Renal cortical epithelial cell (primary cell): ENCODE measurements around the gene INTS7. TPM values are rescaled to one million over a fixed set of nuclear protein-coding genes. Genes with fewer than 3 reads are reported as not detected.
"Not testable (repeated sequence)": the region's sequence is repeated elsewhere in the genome, so short reads cannot be mapped to it uniquely, and the experiment has no call there.

ENCODE experiments used
- DNase-seq: peaks from one replicate; pipeline ENCODE4 v3.0.0-alpha.2; 2011; ENCODE audit warnings: low read depth
- total RNA-seq: library from RNA; depleted of rRNA; stranded (reverse); fragments of >200 nt; gene quantifications from 2 replicates; pipeline ENCODE4 v1.2.3, GENCODE V29; 2014

INTS7 gene
- total RNA-seq, 1 donor from 2014 or later = 18.9 TPM

DNA sequence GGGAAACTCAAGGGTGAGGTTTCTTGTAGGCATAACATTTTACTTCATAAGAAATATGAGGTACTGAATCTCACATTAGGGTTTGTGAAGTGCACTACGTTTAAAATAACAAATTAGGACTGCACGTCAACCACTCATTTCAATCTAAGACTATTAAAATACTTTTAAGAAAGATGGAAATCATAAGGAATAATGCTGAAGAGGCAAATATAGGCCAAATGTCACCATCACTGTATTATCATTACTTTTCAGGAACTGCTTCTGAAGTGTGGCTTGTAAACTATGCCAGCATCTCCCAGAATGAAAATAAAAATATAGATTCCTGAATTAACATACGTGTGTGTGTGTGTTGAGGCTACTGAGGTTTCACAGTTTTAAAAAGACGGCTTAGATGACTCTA is 56.8 kb downstream of the INTS7 start:
- no peak for DNase-seq

DNA sequence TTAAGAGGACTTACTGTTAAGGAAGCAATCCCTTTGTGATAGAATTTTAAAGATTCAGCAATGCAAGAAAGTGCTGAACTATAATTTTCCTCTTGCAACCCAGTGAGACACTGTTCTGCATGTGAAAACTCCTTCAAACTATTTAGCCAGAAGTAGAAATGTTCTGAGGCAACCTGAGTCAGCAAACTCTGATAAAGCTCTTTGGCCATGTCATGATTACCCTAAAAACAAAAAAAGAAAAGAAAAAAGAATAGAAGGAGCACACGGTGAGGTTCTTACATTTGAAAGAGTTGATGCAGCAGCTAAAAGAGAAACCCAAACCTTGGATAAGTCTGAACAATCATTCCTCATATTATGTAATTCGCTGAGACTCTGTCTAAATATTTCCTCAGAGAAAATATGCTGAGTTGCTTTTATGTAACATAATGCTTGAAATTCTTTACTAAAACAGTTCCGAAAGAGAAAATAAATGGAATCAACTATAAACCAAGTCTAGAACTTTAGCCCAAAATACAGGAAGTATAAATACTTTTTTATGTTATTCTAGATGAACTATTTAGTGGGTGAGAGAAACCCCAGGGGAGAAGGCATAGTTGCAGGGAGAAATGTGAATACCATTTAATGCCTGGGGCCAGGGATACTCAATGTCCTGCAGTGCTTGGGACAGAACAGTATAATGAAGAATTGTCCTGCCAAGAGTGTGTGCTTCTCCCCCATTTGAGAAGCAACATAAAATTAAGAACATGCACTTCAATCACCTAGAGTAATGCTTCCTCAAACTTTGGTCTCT is 60.0 kb downstream of the INTS7 start:
- no peak for DNase-seq

DNA sequence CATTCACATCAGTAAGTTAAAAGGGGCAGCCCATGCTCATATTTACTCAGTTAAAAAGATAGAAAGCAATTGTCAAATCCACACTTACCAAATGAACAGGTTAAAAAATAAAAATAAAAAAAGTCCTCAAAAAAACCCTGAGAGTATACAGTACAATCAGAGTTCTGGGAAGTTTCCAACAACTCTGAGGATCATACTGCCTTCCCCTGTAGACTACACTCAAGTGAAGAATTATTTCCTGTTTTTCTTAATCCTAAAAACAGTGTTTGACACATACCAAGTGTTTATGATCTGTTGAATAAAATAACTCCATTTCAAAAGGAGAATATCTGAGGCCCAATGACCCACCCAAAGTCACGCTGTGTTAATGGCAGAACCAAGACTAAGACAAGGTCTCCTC is 61.8 kb downstream of the INTS7 start:
- DNase-seq = no peak

DNA sequence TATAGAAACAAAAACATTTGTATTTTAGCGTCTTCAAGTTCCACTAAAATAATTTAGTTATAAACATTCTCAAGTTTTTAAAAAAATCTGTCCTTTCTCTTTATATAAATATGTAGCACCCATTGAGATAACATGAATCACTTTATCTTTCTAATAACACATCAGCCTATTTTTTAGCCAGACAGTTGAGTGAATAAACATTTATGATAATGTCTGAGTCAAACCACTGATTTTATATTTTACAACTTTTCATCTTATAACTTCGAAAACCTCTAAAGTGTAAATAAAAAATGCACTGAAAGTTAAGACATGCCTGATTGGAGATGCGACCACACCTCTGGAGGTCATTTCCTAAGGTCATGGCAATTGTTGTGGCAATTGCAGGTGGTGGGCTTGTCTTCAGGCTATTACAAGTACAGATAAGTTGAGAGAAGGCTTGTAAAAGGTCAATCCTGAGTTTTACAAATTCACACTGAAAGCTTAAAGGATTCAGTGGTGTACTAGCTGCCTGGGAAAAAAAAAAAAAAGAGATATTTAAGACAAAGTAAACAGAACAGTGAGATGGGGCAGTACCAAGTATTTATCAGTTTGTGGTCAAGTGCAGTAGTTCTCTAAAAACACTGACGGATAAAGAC is 67.0 kb downstream of the INTS7 start:
- no peak for DNase-seq

DNA sequence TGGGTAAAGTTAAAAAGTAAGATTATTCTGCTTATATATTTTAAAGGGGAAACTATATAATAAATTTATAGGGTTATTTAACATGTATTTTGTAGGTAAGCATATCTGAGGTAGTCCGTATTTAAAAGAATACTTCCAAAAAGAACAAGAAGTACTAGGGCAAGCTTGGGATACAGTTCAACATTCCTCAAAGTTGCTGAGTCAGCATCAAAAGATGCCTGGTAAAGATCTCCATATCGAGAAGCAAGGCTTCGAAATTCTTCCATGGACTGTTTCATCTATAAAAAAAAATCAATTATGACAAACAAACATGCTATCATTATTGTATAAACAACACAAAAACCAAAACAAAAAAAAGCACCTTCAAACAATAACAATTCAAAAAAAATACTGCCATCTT is 67.7 kb downstream of the INTS7 start:
- no peak for DNase-seq

DNA sequence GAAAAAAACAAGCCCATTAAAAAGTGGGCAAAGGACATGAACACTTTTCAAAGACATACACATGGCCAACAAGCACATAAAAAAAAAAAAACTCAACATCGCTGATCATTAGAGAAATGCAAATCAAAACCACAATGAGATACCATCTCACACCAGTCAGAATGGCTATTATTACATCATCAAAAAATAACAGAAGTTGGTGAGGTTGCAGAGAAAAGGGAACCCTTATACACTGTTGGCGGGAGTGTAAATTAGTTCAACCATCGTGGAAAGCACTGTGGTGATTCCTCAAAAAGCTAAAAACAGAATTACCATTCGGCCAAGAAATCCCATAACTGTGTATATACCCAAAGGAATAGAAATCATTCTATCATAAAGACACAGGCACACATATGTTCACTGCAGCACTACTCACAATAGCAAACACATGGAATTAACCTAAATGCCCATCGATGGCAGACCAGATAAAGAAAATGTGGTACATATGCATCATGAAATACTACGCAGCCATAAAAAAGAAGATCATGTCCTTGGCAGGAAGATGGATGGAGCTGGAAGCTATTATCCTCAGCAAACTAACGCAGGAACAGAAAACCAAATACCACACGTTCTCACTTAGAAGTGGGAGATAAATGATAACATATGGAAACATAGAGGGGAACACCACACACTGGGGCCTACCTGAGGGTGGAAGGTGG is 70.1 kb downstream of the INTS7 start:
- DNase-seq = no peak

DNA sequence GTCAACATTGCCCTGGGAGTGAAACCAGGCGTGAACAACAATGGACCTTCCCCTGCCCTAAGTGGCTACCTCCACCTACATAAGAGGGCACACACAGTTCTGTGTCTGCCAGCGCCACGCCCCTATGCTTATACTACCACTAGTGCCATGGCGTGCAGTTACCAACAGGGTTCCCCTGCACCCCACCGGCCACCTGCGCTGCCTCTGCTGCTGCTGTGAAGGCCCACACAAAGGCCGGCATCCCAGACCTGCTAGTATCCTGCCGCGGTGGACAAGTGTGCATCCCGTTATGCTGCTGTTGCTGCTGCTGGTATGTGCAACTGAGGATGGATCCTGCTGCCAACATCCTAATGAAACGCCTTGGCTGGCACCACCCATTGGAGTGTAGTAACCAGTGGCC is 75.7 kb downstream of the INTS7 start:
- DNase-seq = no peak

DNA sequence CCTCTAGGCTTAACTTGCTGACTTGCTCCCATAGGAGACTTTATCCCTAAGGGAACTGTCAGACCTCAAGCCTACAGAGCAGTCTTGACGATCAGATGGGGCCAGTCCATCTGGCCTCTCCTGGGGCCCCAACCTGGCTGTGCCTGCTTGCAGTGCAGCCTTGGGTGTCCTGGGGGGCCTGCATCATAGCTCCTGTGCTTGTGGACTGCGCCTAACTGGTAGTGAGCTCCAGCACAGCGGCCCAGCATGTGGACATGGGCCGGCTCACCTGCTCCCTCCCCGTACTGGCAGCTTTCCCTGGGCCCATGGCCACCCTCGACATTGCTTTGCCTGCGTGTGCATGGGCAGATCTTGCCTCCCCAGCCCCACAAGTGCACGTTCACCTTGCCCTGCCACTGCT is 76.1 kb downstream of the INTS7 start:
- DNase-seq = no peak

DNA sequence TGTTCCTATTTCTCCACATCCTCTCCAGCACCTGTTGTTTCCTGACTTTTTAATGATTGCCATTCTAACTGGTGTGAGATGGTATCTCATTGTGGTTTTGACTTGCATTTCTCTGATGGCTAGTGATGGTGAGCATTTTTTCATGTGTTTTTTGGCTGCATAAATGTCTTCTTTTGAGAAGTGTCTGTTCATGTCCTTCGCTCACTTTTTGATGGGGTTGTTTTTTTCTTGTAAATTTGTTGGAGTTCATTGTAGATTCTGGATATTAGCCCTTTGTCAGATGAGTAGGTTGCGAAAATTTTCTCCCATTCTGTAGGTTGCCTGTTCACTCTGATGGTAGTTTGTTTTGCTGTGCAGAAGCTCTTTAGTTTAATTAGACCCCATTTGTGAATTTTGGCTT is 81.3 kb downstream of the INTS7 start:
- DNase-seq = not testable (repeated sequence)

DNA sequence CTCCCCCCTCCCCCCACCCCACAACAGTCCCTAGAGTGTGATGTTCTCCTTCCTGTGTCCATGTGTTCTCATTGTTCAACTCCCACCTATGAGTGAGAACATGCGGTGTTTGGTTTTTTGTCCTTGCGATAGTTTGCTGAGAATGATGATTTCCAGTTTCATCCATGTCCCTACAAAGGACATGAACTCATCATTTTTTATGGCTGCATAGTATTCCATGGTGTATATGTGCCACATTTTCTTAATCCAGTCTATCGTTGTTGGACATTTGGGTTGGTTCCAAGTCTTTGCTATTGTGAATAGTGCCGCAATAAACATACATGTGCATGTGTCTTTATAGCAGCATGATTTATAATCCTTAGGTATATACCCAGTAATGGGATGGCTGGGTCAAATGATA is 81.8 kb downstream of the INTS7 start:
- not testable (repeated sequence) for DNase-seq

DNA sequence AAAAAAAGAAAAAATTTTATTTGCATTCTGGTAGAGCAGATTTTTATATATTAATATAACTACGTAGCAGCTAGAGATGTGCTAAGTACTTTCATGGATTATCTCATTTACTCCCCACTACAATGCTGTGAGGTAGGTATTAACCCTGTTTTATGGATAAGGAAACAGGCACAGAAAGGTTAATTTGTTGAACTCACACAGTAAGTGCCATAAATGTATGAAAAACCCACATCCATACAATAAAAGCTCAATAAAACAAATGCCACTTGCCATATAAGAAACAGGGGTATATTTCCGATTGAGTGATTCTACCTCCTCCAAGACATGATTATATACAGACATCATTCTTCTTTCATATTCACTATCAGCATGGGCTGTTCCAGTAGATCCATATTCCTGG is 83.1 kb downstream of the INTS7 start:
- DNase-seq = no peak

DNA sequence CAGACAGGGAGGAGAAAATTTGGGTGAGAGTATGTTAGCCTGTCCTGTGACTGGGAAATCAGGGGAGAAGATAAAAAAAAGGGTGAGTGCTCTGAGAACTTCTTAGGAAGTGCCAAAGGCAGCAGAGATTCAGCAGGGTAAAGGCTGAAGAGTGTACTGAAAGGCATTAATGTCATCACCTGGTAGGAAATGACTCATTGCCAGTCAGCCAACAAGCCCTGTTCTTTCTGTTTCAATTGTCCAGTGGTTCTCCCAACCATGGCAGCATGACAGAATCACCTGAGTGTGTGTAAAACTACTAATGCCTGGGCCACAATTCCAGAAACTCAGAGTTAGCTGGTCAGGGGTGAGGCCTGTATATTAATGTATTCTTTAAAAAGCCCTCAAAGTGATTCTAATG is 83.5 kb downstream of the INTS7 start:
- DNase-seq = peak; percentile 98

DNA sequence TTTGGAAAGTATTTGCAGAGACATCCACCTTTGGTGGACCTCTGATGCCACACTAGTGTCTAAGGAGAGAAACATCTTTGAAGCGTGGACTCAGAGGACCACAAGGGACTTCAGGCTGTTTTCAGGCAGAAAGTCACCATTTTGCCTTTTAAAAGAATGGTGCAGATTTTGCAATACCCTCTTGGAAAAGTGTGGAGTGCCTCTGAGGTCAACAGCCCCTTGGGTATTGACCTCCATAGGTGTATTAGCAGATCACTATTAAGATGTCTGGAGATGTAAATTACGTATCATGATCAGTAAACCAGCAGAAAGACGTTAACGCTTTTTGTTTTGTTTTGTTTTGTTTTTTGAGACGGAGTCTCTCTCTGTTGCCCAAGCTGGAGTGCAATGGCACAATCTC is 87.0 kb downstream of the INTS7 start:
- no peak for DNase-seq

DNA sequence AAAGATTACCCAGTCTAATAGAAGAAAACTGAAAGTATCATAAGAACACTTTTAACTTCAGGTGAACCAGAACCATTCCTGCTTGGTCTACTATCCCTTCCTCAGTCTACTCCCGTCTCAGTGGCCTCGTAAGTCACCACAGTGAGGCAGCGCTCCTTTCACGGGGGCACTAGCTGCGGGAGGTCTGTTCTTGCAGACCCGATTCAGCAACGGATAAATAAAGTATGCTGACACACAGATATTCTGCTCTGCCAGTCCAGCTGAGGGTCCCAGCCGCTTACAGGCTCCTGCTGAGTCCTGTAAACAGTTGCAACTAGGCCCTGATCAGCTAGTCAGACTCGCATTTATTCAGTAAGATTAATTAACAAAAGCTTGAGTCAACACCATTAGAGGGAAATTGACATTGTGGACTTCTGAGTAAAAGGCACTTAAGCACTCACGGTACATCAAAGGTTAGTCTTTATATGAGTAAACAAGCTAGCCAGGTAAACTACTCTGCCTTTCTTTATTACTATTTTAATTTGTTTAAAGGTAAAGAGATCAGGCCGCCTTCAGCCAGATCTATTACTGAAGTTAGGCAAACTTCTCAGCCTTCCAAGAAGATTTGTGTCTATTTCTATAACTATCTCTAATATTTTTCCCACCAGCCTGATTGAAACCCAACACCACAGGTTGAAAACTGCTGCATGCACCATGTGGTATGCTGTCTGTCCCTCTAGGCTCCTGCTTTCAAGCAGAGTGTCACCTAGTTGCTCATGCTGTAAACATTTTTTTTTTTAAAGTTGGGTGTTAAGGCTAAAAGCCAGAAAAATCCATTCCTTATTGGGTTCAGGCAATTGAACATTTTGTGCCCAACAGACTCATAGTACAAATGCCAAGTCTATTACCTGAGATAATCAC is 87.7 kb downstream of the INTS7 start:
- peak; percentile 64 for DNase-seq

DNA sequence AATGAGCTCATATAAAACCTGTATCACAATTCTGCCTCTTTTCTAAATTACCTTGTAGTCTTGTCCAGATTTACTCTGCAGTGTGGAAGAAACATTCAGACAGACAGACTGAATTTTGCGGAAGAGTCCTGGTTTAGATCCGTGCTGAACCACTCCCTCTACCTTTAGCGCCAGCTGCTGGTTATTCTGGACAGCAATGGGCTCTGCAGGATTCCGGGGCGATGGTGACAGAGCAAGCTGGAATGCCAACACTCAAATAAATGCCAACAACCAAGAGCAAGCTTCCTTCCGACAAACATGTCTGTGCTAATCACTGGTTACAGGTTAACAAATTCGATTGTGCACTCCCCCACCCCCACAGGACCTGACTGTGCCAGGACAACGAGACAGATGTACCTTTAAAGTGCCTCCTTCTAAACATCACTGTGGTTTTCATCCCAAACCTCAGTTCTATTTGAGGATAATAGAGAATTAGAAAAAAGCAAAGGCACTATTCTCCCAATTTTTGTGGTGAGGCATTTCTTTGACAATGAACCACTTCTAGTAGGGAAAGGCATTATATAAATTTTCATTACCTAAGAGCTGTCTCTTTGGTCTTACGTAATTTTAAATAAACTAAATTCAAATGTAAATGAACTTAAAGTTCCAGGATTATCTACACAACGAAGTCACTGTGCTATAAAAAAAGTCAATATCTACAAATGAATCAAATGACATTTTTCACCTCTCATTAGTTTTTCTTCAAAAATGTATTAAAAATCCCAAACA is 90.4 kb downstream of the INTS7 start:
- peak; percentile 98 for DNase-seq

DNA sequence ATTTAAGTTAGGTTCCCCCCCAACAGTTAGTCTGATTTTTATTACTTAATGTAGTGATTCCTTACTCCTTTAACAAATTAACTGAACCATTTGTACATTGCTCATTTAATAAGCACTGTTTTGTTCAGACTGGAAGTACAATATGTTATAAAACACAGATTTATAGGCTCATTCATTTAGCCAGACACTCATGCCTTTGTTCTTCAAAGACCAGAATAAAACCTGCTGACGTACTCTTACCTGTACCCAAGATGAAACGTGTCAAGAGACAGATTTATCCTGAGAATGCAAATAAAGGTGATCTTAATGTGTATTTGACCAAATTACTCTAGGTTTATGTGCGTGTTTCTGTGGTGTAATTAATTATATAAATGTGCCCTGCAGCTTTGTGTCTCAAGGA is 92.8 kb downstream of the INTS7 start:
- no peak for DNase-seq

DNA sequence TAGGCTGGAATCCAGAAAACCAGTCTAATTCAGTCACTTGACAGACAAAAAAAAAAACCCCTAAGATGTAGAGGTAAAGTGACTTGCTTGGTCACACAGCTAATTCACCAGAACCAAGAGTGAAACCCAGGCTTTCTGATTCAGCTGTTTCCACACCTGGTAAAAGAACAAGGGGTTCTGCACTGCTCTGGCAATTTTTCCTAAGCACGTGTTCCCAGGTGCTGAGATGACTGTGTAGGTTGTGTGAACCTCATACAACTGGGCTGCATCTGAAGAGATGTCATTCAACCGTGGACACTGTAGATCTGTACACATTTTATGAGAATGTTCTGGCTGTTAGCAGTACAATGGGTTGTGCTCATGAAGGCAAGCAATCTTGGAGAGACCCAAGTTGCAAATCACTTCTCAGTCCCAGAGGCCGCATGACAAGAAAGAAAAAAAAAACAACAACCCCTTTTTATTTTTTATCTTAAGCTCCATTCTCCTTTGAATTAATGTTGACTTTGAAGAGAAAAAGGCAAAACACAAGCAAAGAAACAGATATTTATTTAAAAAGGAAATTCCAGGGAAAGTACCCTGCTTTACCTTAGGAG is 95.4 kb downstream of the INTS7 start:
- DNase-seq = peak; percentile 32

DNA sequence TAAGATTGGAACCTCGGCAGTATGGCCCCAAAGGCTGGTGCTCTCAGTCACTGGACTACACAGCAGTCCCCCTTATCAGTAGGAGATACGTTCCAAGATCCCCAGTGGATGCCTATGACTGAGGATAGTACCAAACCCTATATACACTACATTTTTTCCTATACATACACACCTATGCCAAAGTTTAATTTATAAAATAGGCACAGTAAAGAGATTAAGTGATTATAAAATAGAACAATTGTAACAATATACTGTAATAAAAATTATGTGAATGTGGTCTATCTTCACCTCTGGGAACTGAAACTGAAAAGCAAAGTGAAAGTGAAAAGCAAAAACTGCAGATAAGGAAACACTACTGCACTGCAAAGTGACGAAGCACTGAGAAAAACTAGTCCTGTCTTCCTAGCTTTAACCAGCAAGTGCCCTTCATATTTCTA is 96.8 kb downstream of the INTS7 start:
- no peak for DNase-seq

DNA sequence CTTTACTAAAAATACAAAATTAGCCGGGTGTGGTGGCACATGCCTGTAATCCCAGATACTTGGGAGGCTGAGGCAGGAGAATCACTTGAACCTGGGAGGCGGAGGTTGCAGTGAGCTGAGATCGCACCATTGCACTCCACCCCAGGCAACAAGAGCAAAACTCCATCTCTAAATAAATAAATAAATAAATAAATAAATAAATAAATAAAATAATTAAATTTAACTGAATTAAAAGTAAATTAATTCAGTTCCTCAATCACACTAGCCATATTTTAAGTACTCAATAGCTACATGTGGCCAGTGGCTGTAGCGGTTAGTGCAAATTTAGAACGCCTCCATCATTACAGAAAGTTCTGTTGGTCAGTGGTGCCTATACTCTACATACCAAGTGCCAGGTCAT is 97.9 kb downstream of the INTS7 start:
- not testable (repeated sequence) for DNase-seq

DNA sequence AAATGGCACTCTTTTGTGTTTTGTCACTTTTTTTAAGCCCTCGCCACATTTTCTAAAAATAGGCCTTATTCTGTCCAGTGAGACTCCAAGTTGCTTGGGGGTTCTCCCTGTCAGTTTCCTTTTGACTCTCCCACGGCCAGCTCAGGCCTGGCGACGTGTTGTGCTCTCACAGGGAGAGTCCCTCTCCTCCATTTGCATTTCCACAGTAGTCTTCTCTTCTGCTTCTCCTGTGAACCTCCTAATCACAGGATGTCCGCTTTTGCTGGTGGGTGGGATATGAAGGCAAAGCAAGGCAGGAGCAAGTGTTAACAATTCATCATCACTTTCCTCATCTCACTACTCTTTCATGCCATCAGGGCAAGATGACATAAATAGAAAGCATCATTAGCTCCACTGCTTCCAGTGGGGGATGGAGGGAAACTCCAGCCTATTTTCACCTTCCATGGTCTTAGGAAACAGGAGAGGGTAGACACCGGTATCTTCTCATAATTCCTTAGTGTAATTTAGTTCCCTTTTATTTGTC is 99.8 kb downstream of the INTS7 start:
- no peak for DNase-seq
